ENCODE measurements around the gene PTPRN2.
"Not testable (repeated sequence)": the region's sequence is repeated elsewhere in the genome, so short reads cannot be mapped to it uniquely, and the experiment has no call there.

Gene PTPRN2

DNA sequence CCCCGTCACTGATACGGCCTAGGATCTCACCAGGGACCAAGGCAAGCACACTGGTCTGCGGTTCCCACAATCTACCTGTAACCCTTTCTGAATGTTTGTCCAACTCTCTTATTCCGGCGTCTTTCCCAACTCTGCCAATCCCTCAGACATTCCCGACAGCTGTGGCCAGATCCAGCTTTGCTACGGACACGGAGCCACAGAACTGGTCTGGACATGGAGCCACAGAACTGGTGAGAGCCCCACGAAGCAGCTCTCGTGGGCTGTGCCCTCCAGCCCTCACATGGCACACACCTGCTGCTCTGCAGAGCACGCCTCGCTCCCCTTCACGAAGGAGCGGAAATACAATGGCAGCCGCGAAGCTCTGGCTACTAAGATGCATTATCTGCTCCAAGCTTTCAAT, 874.0 kb downstream of the PTPRN2 start:
- DNase-seq (ENCODE audit: low spot score), result no peak

DNA sequence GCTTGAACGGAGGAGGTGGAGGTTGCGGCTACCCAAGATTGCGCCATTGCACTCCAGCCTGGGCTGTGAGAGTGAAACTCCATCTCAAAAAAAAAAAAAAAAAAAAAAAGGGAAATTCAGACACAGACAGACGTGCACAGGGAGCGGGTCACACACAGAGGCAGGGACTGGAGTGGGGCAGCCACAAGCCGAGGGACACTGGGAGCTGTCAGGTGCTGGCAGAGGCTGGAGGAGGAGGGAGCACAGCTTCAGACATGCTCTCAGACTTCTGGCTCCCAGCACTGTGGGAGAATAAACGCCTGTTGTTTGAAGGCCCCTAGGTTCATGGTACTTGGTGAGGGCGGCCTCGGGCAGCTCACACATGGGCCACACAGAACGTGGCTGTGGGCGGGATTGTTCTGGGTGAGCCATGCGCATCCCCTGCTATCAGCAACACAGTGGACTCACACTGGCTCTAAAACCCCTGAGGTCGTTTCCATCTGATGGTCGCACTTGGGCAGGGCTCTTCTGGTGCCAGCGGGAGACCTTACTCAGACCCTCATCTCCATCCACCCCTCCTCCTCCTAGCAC, 874.9 kb downstream of the PTPRN2 start:
- DNase-seq (ENCODE audit: low spot score), result no peak

DNA sequence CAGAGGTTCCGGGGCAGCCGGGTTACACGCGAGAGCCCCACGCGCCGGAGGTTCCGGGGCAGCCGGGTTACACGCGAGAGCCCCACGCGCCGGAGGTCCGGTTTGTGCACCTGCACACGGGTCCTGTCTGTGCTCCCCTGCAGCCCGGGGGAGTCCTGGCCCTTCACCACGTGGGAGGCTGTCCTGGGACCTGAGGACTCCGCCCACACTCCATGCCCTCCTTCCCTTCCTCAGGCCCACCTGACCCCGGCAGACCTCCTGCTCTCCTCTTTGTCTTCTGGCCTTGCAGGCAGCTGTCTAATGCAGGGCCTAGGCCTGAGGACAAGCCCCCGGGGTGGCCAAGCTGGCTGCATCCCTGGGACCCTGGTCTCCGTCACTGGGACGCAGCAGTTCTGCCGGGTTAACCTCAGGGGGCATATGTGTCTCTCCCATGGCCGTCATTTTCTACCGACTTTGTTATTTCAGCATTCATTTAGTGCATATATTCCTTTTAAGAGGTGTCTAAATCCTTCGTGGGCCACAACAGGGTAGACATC, 876.2 kb downstream of the PTPRN2 start:
- no peak for DNase-seq (ENCODE audit: low spot score)

DNA sequence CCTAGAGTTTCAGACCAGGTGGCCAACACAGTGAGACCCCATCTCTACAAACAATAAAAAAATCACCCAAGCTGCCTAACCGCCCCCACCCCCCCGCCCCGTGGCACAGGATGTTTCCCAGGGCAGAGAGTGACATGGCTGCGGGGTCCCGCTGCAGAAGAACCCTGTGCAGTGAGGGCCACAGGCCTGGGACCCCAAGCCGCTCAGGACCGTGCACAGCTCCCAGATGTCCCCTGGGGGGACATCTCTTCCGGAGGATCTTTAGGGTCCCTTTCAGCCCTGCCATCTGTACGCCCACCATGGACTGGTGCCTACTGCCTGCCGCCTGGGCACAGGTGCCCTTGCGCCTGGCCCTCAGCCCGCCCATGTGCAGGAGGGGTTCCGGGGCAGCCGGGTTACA, 877.2 kb downstream of the PTPRN2 start:
- no peak for DNase-seq (ENCODE audit: low spot score)

DNA sequence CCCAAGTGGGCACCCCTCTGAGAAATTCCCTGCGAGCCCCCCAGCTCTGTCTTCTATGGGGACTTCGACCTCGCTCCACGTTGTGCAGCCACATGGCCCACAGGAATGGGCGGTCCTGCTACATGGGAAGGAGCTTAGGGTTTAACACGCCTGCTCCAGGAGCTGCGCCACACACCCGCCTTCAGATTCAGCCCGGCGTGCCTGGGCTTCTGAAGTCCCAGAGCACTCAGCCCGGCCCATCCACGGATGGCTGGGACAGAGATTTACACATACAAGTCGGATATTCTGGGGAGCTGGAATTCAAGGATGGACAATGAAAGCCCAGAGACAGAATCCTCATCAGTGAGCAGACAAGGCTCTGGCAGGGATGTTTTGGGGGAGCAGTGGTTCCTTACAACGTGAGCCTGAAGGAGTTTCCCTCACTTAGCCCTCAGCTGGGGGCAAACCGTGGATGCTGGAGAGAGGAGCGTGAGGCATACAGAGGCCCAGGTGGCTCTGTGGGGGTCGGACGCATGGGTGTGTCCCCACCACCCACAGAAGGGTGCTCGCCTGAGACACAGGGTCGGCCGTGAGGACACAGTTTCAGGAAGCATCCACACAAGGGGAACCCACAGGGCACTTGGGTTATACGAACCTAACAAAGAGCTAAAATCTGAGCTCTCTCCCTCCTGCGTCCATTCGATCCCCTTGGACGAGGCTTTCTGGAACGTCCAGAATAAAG, 877.9 kb downstream of the PTPRN2 start:
- DNase-seq (ENCODE audit: low spot score), result no peak

DNA sequence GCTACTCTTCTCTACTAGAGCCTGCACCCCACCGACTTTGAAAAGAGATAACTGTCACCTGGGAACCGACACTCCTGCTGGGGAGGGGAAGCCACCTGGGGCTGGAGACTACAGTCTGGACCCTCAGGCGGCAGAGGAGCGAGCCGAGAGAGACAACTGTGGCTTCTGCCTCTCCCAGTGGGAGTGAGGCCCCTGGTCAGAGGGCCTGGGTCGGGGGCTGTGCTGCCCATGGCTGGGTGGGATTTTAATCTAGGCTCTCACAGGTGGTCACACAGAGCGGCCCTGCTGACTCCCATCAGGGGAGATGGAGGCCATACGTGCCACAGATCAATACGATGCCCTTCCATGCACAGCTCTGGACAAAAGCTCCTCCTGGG, 878.7 kb downstream of the PTPRN2 start:
- no peak for DNase-seq (ENCODE audit: low spot score)

DNA sequence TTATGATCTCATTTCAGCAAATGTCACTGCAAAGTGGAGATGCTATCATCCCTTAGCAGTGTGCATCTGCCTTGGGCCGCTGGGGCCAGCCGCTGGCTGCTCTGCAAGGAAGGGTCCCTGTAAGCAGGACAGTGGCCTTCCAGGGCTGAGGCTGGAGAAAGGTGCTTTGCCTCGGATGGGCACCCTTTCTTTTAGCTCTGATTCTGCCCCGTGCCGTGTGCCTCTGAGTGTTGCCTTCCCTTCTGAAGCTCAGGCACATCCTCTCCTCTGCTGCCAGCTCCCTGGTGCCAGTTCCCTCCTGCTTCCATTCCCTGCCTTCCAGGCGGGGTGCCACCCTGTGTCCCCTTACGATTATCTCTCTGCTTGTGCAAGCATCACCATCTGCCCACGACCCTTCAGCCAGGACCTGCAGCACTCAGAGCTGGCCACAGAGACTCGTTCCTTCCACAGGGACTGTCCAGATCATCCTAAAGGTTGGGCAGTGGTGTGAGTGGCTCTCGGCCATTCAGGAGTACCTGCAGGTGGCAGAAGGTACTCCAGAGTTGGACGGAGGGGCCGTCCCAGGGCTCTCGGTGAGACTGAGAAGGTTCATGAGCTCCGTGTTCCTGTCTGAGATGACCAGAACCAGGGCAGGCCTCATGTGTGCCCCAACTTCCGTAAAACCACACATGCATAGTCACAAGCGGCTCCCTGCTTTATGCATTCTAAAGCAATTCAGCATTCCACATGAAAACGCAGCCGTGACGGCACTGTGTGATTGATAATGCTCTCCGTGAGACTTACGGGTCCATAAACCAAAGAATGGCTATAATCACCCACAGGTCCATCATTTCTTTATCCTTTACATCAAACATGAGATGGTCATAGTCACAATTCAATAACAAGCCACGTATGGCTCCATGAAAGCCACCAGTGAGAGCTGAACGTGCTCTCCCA, 879.4 kb downstream of the PTPRN2 start:
- DNase-seq (ENCODE audit: low spot score), result no peak

DNA sequence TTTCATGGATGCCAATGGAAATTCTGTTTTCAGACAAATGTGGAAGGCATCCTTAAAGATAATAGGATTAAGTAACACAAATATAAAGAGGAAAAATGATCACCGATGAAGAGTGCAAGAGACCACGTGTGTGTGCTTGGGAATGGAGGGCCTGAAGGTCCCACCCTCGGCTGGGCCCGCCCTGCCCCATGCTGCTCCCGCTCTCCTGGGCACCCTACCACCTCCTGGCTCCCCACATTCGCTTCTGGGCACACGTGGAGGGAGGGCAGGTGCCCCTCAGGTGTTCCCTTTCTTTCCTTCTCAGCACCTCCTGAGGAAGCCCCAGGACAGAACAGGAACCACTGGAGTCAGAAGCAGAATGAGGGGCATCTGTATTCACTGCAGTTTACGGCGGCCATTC, 883.3 kb downstream of the PTPRN2 start:
- no peak for DNase-seq (ENCODE audit: low spot score)

DNA sequence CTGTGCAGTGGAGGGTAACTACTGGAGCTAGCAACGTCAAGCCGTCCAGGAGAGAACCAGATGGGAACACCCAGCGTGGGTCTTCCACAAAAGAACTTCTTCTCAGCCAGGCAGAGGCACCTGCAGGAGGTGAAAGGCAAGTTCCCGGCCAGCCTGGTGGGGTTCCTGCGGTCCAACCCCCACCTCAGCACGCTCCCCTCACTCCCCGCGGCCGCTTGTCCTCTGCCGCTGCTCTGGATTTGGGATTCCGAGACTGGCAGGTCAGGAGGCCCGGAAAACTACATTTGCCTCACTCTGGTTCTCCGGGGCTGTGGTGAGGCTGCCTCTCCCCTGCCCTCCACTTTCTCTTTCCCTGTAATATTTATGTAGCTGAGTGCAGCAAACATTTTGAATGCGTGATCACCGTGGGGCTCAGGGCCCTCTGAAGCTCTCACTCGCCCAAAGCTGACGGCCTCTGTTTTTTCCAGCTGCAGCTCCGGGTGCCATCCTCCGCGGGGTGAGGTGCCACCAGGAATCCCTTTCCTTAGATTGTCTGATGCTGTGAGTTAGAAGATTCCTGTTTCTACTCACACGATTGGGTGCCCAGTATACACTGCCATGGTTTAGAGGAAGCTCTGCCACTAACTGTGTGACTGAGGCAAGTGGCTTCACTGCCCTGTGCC, 884.0 kb downstream of the PTPRN2 start:
- DNase-seq (ENCODE audit: low spot score), result no peak

DNA sequence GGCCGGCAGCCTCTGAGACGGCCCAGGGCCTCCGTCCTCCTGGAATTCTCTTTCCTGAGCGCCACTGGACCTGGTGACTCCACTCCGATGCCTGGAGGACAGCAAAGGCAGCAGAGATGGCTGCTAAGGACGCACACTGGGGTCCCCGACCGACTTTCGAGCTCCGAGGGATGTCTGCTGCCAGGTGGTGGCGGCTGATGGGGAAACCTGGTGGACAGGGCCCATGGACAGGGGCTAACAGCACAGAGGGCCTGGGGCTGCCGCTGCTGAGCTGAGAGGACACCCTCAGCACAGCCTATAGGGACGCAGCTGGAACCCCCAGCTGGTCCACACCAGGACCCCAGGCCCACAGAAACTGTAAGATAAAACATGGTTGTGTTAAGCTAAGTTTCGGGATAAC, 884.5 kb downstream of the PTPRN2 start:
- DNase-seq (ENCODE audit: low spot score), result no peak

DNA sequence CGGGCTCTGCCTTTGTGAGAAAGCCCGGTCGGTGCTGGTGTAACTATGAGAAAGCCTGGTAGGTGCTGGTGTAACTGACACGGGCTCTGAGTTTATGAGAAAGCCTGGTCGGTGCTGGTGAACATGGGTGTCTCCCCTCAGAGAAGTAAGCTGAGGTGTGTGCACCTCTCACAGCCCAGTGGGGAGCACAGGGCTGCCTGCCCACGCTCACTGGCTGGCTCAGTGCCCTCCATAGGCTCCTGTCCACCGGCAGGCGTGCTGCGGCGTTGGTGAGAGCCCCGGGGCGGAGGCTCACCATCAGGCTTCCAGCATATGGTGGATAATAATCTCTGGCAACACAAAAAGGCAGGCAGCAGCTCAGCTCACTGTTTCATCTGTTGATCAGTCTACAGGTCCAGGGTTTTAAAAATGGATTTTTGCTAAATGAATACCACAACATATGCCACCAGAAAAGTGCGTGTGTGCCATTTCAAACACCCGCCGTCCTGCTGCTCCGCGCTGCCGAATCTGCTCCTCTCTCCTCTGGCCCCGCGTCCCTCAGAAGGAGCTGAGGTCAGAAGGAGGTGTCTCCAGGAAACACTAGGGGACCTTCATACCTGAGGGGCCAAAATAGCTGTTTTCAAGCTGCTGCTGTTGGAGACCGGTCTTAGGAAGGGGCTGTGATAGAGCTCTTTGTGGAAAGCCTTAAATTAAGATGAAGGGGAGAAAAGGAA, 885.2 kb downstream of the PTPRN2 start:
- DNase-seq (ENCODE audit: low spot score), result no peak

DNA sequence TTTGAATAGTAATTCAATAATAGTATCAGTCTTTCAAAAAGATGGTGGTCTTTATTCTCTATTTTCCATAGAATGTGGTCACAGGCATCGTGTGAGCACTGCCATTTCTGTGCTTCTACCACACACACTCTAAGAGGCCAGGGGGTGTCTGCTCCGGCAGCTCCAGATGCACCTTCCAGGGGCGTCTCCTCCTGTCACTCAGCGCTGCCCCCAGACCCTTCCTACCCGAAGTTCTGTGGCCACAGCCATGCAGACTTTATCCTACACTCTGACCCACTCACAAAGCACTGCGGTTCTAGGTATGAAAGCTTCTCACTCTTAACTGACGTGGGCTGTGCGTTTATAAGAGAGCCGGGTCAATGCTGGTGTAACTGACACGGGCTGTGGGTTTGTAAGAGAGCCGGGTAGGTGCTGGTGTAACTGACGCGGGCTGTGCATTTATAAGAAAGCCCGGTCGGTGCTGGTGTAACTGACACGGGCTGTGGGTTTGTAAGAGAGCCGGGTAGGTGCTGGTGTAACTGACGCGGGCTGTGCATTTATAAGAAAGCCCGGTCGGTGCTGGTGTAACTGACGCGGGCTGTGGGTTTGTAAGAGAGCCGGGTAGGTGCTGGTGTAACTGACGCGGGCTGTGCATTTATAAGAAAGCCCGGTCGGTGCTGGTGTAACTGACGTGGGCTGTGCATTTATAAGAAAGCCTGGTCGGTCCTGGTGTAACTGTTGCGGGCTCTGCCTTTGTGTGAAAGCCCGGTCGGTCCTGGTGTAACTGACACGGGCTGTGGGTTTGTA, 886.0 kb downstream of the PTPRN2 start:
- DNase-seq (ENCODE audit: low spot score), result not testable (repeated sequence)

DNA sequence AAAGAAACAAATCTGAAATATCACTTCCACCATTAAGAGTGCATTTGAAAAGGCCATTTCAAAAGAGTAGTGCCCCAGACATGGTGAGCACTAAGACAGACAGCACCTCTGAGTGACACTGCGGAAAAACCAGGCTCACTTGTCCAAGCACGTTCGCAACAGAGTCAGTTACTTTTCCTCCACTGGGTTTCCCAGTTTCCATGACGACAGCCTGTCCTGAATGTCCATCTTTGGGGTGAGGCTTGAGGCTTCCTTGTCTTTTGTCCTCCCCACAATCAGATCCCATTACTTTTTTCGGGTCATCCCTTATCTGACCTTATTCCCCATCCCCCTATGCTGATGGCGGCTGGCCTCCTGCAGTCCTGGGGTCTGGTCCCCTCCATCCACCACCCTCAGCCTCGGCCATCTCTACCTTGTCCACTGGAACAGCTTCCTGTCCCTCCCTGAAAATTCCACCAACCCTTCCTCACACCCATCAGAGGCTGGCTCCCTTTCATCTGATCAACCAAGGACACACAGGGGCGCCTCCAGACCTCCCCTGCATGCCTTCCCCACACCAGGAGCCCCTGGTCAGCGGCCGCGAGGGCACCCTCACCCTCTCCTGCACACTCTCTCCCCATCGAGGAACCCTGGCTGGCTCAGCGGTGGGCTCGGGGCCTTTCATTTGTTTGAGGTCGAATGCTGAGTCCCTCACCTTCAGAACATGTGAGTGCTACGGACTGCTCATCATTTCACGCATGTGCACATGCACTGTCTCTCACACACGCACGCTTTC, 887.2 kb downstream of the PTPRN2 start:
- DNase-seq (ENCODE audit: low spot score), result no peak

DNA sequence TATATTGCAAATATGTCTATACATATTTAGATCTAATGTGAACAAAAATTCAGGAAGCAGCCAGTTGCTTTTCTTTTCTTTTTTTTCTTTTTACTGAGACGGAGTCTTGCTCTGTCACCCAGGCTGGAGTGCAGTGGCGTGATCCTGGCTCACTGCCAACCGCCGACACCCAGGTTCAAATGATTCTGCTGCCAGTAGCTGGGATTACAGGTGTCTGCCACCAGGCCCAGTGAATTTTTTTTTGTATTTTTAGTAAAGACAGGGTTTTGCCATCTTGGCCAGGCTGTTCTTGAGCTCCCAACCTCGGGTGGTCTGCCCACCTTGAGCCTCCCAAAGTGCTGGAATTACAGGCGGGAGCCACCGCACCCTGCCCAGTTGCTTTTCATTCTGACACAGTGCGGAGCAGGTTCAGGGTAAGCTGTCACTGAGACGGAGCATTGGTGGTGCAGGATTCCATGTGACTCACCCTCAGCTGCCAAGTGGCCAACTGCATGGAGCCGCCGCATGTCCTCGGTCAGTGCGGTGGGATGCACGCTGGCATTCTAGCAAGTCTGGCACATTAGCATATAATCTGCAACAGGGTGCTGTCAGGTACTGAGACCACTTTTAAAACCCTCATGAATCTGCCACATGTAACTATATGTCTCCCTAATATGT, 888.1 kb downstream of the PTPRN2 start:
- no peak for DNase-seq (ENCODE audit: low spot score)

DNA sequence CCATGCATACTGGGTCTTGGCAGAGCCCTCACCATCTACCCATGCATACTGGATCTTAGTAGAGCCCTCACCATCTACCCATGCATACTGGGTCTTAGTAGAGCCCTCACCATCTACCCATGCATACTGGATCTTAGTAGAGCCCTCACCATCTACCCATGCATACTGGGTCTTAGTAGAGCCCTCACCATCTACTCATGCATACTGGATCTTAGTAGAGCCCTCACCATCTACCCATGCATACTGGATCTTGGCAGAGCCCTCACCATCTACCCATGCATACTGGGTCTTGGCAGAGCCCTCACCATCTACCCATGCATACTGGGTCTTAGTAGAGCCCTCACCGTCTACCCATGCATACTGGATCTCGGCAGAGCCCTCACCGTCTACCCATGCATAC, 890.3 kb downstream of the PTPRN2 start:
- DNase-seq (ENCODE audit: low spot score), result not testable (repeated sequence)

DNA sequence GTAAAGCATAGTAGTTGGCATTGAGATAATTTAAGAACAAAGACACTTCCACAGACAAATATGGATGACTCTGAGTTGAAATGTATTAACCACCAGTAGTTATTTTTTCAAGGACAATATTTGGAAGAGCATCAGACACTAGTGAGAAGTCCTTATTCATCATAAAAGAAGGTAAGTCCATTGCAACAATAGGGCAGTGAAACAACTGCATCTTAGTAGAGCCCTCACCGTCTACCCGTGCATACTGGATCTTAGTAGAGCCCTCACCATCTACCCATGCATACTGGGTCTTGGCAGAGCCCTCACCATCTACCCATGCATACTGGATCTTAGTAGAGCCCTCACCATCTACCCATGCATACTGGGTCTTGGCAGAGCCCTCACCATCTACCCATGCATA, 892.0 kb downstream of the PTPRN2 start:
- DNase-seq (ENCODE audit: low spot score), result not testable (repeated sequence)

DNA sequence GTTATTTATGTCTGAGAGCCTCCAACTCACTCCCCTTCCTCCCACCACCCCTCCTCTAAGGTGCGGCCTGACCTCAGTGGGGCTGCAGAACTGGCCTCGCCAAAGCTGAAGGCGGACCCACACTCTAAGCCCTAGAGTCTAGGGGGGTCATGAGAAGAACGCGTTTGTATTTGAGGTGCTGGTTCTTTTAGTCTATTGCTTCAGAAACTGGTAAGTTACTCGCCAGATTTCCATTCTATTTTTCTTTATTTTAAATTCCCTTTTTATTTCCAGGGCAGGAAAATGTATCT, 893.3 kb downstream of the PTPRN2 start:
- DNase-seq (ENCODE audit: low spot score), result no peak

DNA sequence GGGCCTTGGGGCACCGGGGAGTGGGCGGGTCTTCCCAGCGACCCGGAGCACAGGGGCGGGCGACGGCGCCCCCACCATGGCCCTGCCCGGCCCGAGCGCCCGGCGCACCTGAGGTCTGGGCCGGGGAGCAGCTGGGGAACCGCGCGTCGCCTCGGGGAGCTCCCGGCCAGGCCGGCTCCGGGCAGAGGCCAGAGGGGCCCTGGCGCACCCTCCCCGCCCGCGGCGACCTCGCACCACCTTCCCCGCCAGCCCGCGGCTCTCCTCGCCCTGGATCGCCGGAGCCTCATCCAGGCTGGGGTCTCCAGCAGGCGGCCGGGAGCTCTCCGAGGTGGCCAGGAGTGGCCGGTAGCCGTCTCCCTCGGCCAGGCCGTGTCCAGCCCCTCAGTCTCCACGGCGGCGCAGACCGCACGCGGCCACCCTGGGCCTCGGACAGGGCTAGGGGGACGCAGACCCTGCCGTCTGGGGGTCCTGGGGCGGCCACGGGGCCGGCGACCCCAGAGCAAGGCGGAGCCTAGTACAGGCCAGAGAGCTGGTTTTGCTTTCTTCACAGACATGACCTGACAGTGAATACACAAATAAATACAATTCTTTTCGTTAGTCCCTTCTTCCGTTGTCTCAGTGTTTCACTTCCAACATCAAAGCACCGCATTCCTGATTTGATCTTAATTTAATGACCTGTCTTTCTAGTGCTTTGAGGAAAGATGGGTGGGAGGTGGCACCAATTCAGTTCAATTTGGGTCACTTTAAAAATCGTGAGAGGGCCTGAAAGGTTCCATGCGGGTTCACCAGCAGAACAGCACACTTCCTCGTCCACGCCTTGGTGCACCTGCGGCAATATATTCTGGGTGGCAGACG, 893.9 kb downstream of the PTPRN2 start:
- DNase-seq (ENCODE audit: low spot score), result no peak

DNA sequence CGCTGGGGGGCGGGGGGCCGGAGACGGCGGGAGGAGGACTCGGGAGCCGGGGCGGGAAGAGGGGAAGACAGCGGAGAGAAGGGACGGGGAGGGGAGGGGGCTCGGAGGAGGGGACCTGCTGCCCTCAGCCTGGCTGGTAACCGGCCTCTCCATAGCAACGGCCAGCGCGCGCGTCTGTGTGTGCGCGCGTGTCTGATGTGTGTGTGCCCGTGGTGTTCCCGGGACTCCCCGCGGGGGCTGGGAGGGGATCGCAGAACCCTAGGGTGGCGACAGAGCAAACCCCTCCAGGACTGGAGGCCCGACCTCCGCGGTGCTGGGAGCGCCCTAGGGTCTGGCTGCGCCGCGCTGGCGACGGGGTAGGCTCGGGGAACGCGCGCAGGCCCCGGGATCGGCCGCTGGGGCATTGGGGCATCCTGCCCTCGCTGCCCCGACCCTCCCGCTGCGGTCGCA, 894.5 kb downstream of the PTPRN2 start:
- no peak for DNase-seq (ENCODE audit: low spot score)
